DMS 273 treated with DMSO at 0.1 percent for 48 hours (cell line): ENCODE results near the gene FLVCR1.
A peak's percentile ranks its signal among the peaks of the same experiment; 100 is the strongest.

Experiments used
- DNase-seq: peaks from one replicate; lab custom pipeline; 2025; lab: John Stamatoyannopoulos, UW

The FLVCR1 gene

DNA sequence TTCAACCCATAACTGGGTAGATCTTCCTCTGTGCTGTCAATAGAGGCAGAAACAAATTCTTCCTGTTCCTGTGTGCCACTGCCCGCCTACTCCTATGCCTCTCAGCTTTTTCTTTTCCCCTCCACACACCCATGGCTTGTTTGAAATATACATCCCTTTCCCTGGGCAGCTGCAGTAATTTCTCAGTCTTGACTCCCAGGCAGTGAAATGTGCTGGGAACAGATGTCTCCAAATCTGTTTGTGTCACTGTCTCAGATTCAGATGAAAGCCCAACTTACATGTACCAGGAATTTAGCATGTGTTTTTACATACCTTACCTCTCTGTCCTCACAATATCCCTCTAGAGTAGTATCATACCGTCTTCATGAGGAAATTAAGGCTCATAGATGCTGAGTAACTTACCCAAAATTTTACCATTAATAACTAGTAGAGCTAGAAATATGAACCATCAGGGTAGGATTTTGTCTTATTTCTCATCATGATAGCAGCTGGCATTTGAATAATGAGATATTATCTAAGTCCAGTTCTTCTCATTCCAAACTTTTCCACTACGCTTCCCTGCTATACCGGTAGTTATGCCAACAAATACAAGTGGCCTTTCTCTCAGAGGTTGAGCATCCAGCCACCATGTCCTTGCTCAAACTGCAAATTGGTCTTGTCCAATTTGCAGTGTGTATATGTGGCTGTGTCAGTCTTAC is 87.5 kb downstream of the FLVCR1 start:
- DNase-seq, result peak; percentile 22

- no peak for DNase-seq
Observed at GRCh38 chr1:212946872-212947271, 88.8 kb downstream of the FLVCR1 start.
